Ishikawa (cell line): ENCODE data around the gene PIM3.

ENCODE experiments used
- EP300 ChIP-seq: IDR thresholded peaks from 2 replicates; pipeline ENCODE4 v1.6.1; 2012; ENCODE audit warnings: borderline replicate concordance
- NFIC ChIP-seq: IDR thresholded peaks from 2 replicates; pipeline ENCODE4 v1.6.1; 2012
- TF ChIP-seq, protein P1 (sequence below): IDR thresholded peaks from 2 replicates; pipeline ENCODE4 v1.6.1; 2012; ENCODE audit warnings: low read depth, mild to moderate bottlenecking

DNA sequence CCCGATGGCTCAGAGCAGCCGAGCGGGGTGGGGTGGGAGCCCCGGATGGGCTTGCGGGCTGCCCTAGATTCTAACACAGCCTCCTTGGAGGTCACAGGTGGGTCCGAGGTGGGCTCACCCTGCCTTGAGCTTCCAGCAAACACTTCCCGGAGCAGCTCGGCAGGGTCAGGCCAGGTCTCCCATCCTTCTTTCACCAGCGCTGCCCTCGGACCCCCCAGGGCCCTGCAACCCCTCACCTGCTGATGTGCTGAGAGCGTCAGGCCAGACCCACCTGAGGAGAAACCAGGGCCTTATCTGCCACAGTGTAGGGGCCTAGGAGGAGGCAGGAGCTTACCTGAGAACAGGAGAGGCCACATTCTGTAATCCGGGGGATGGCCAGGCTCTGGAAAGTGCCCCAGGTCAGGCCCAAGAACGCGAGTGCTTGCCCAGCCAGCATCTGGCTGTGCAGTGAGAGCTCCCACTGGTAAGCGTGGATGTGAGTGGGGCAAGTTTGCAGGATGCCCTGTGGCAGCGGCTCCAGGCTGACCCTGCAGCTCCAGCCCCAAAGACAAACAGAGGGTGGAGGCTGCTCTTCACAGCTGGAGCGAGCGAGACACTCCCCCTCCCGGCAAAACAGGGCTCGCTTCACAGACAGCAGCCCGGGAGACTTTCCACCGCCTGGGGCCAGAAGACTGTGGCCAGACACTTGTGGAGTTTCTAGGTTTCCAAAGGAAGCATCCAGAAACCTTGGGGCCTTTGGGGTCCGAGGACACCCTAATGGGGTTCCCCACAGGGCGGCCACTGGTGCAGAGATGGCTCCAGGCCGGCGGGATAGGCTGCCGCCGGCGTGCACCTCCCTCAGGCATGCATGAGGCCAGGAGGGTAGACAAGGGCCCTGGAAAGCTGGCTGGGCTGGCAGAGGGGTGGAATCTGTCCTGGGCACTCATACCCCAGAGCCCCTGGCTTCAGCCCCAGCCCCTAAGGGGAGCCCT lies 51.9 kb downstream of the PIM3 start, which contains the start of gene IL17REL:
- TF ChIP-seq EP300 = no peak
- TF ChIP-seq NFIC = no peak
- TF ChIP-seq, protein P1, sequence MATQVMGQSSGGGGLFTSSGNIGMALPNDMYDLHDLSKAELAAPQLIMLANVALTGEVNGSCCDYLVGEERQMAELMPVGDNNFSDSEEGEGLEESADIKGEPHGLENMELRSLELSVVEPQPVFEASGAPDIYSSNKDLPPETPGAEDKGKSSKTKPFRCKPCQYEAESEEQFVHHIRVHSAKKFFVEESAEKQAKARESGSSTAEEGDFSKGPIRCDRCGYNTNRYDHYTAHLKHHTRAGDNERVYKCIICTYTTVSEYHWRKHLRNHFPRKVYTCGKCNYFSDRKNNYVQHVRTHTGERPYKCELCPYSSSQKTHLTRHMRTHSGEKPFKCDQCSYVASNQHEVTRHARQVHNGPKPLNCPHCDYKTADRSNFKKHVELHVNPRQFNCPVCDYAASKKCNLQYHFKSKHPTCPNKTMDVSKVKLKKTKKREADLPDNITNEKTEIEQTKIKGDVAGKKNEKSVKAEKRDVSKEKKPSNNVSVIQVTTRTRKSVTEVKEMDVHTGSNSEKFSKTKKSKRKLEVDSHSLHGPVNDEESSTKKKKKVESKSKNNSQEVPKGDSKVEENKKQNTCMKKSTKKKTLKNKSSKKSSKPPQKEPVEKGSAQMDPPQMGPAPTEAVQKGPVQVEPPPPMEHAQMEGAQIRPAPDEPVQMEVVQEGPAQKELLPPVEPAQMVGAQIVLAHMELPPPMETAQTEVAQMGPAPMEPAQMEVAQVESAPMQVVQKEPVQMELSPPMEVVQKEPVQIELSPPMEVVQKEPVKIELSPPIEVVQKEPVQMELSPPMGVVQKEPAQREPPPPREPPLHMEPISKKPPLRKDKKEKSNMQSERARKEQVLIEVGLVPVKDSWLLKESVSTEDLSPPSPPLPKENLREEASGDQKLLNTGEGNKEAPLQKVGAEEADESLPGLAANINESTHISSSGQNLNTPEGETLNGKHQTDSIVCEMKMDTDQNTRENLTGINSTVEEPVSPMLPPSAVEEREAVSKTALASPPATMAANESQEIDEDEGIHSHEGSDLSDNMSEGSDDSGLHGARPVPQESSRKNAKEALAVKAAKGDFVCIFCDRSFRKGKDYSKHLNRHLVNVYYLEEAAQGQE = no peak
